A549 (cell line): ENCODE data around the gene CCDC170. TPM values are rescaled to one million over a fixed set of nuclear protein-coding genes. Genes with fewer than 3 reads are reported as not detected.
A peak's percentile ranks its signal among the peaks of the same experiment; 100 is the strongest.

Experiments used
- ATAC-seq, 2 experiments: fragments of 200-7000 bp in 1 of 2; fragments of >200 bp in 1 of 2; cut with Nextera tagmentation in 1 of 2; cut with Tn5 transposase in 1 of 2; 3 replicates each; pipeline versions ENCODE4 v1.8.0 to v1.9.1; 2018 to 2020; ENCODE audit warnings: mild to moderate bottlenecking in 1 of 2, moderate library complexity in 1 of 2
- CTCF ChIA-PET: fragments of 300-600 bp; sonication (Branson Sonifier 250); formaldehyde crosslinking; extraction: SDS; loops from one replicate; lab custom pipeline; 2021; ENCODE audit warnings: antibody characterized with exemption, inconsistent platforms; lab: Yijun Ruan, JAX
- POLR2A ChIA-PET: fragments of 350-600 bp; formaldehyde crosslinking; extraction: SDS; loops from one replicate; lab custom pipeline; 2021; ENCODE audit warnings: antibody characterized with exemption, inconsistent platforms; lab: Yijun Ruan, JAX
- DNase-seq, 2 experiments: peaks; one replicate each; pipeline versions ENCODE4 v3.0.0 to v3.0.0-alpha.2; 2011 to 2016; ENCODE audit warnings: low read depth in 1 of 2, low spot score in 1 of 2
- FAIRE-seq: peaks from 2 replicates; lab custom pipeline; 2011; peaks lifted over from hg19 to GRCh38; lab: Jason Lieb, UNC
- H3K27ac ChIP-seq, 2 experiments: fragments of >200 bp; sonication (Bioruptor Twin); formaldehyde crosslinking; 3 replicates each; pipeline ENCODE4 v1.5.1; 2016 to 2017
- H3K4me1 ChIP-seq: fragments of >200 bp; sonication (Bioruptor Twin); formaldehyde crosslinking; 3 replicates; pipeline ENCODE4 v1.6.1; 2016
- H3K4me2 ChIP-seq: fragments of >200 bp; sonication (Bioruptor Twin); formaldehyde crosslinking; 3 replicates; pipeline ENCODE4 v1.6.1; 2016
- H3K4me3 ChIP-seq: fragments of >200 bp; sonication (Bioruptor Twin); formaldehyde crosslinking; 3 replicates; pipeline ENCODE4 v1.5.1; 2016
- H3K9me3 ChIP-seq: fragments of >200 bp; sonication (Bioruptor Twin); formaldehyde crosslinking; 3 replicates; pipeline ENCODE4 v1.6.1; 2016
- BCL3 ChIP-seq: fragments of >200 bp; sonication (Bioruptor Twin); formaldehyde crosslinking; IDR thresholded peaks from 3 replicates; pipeline ENCODE4 v1.6.1; 2016
- BHLHE40 ChIP-seq: IDR thresholded peaks from 2 replicates; pipeline ENCODE4 v1.6.1; 2012; ENCODE audit warnings: low read depth, low read length, inconsistent platforms
- CEBPB ChIP-seq, 2 experiments: fragments of >200 bp in 1 of 2; sonication (Bioruptor Twin) in 1 of 2; formaldehyde crosslinking in 1 of 2; IDR thresholded peaks; 2 replicates each; pipeline ENCODE4 v1.6.1; 2012 to 2016
- EHF ChIP-seq: fragments of 250-450 bp; sonication (Bioruptor Pico); IDR thresholded peaks from 2 replicates; pipeline ENCODE4 v1.5.0; 2020; ENCODE audit warnings: mild to moderate bottlenecking
- EHMT2 ChIP-seq: fragments of 200-600 bp; sonication (generic); IDR thresholded peaks from 2 replicates; pipeline ENCODE4 v1.6.1; 2016; ENCODE audit warnings: antibody characterized with exemption, low read depth, mild to moderate bottlenecking, moderate library complexity
- ESRRA ChIP-seq: fragments of 150-350 bp; IDR thresholded peaks from 2 replicates; pipeline ENCODE4 v1.6.1; 2014; ENCODE audit warnings: mild to moderate bottlenecking, low read length, borderline replicate concordance
- FOSL2 ChIP-seq, 2 experiments: fragments of 450-650 bp in 1 of 2; fragments of >200 bp in 1 of 2; sonication (Bioruptor Twin) in 1 of 2; formaldehyde crosslinking; IDR thresholded peaks; 2 replicates each; pipeline versions ENCODE4 v1.5.0 to v1.6.1; 2016 to 2020; ENCODE audit warnings: mild to moderate bottlenecking in 1 of 2, moderate library complexity in 1 of 2
- HOXA7 ChIP-seq: fragments of 250-450 bp; sonication (Bioruptor Pico); IDR thresholded peaks from 2 replicates; pipeline ENCODE4 v1.5.0; 2020; ENCODE audit warnings: mild to moderate bottlenecking, moderate library complexity
- HOXB13 ChIP-seq: fragments of 250-450 bp; sonication (Bioruptor Pico); IDR thresholded peaks from 2 replicates; pipeline ENCODE4 v1.5.0; 2020; ENCODE audit warnings: low read depth, mild to moderate bottlenecking, moderate library complexity
- HOXB5 ChIP-seq: fragments of 250-450 bp; sonication (Bioruptor Pico); IDR thresholded peaks from 2 replicates; pipeline ENCODE4 v1.5.0; 2020; ENCODE audit warnings: mild to moderate bottlenecking, moderate library complexity
- JUN ChIP-seq, 2 experiments: fragments of >200 bp; sonication (Bioruptor Twin); formaldehyde crosslinking; IDR thresholded peaks; 2 replicates in 1 of 2; 3 replicates in 1 of 2; pipeline ENCODE4 v1.6.1; 2016 to 2017
- JUNB ChIP-seq: fragments of >200 bp; sonication (Bioruptor Twin); formaldehyde crosslinking; IDR thresholded peaks from 2 replicates; pipeline ENCODE4 v1.6.1; 2016
- KDM5A ChIP-seq: fragments of 200-600 bp; sonication (generic); IDR thresholded peaks from 2 replicates; pipeline ENCODE4 v1.6.1; 2016; ENCODE audit warnings: antibody characterized with exemption, mild to moderate bottlenecking
- MAZ ChIP-seq: fragments of 150-350 bp; IDR thresholded peaks from 2 replicates; pipeline ENCODE4 v1.6.1; 2014; ENCODE audit warnings: antibody characterized with exemption, low read depth, low read length, borderline replicate concordance
- MYC ChIP-seq: IDR thresholded peaks from 2 replicates; pipeline ENCODE4 v1.6.1; 2012; ENCODE audit warnings: mild to moderate bottlenecking, inconsistent platforms, low read length, improper control_type of control experiment, borderline replicate concordance
- PHF8 ChIP-seq: fragments of 200-600 bp; sonication (generic); IDR thresholded peaks from 2 replicates; pipeline ENCODE4 v1.6.1; 2016; ENCODE audit warnings: low read depth, mild to moderate bottlenecking, antibody characterized with exemption, moderate library complexity, borderline replicate concordance
- POLR2A ChIP-seq: IDR thresholded peaks from 2 replicates; pipeline ENCODE4 v1.6.1; 2012; ENCODE audit warnings: mild to moderate bottlenecking, low read length
- RNF2 ChIP-seq: fragments of 200-600 bp; sonication (generic); IDR thresholded peaks from 2 replicates; pipeline ENCODE4 v1.6.1; 2016; ENCODE audit warnings: low read depth, mild to moderate bottlenecking, antibody characterized with exemption, moderate library complexity, borderline replicate concordance
- SMC3 ChIP-seq: fragments of >200 bp; sonication (Bioruptor Twin); formaldehyde crosslinking; IDR thresholded peaks from 3 replicates; pipeline ENCODE4 v1.6.1; 2018; ENCODE audit warnings: inconsistent platforms
- ZNF302 ChIP-seq: fragments of 250-450 bp; sonication (Bioruptor Pico); IDR thresholded peaks from 2 replicates; pipeline ENCODE4 v1.9.0; 2021; ENCODE audit warnings: inconsistent platforms, mild to moderate bottlenecking, moderate library complexity
- WGBS: methylation state at CpG from one replicate; pipeline ENCODE4 v1.1.6; 2017; ENCODE audit errors: missing lambda C conversion rate; 5-methylcytosine and 5-hydroxymethylcytosine counted together
- polyA plus RNA-seq, 4 experiments: library from polyadenylated mRNA; depleted of rRNA in 3 of 4; stranded (reverse); fragments of >200 nt; fragmentation: RNase III in 1 of 4; extraction: RNeasy Plus Mini Kit Qiagen cat#74134 plus additional on column Dnase treatment in 1 of 4; gene quantifications; 2 replicates in 3 of 4; 3 replicates in 1 of 4; pipeline ENCODE4 v1.2.3, GENCODE V29; 2011 to 2017
- TF ChIP-seq, protein P1 (sequence below): IDR thresholded peaks from 2 replicates; pipeline ENCODE4 v1.6.1; 2012
- TF ChIP-seq, protein P2 (sequence below): fragments of >200 bp; sonication (Bioruptor Twin); formaldehyde crosslinking; IDR thresholded peaks from 2 replicates; pipeline ENCODE4 v1.6.1; 2016
- TF ChIP-seq, protein P3 (sequence below): fragments of 450-650 bp; IDR thresholded peaks from 2 replicates; pipeline ENCODE4 v1.6.1; 2014; ENCODE audit warnings: antibody characterized with exemption
- TF ChIP-seq, protein P4 (sequence below): fragments of >200 bp; sonication (Bioruptor Twin); formaldehyde crosslinking; IDR thresholded peaks from 3 replicates; pipeline ENCODE4 v1.5.1; 2016
- TF ChIP-seq, protein P5 (sequence below): fragments of 150-350 bp; IDR thresholded peaks from 2 replicates; pipeline ENCODE4 v1.6.1; 2014; ENCODE audit warnings: low read depth, mild to moderate bottlenecking, low read length

CCDC170 gene
- polyA plus RNA-seq, 2 of the 4 experiments (the other 2 are of a cell fraction) = 0.09 to 0.61 TPM

- WGBS = 16% methylated on average over 3 of the region's 3 CpGs
- Histone ChIP-seq H3K4me2 (peak overlapping the region; percentile 43; the same call in 2 of the 3 replicates), H3K9me3 (no peaks in the 10 kb centered on the region), H3K4me3 (no peak overlapping the region), H3K4me1 (no peaks in the 10 kb centered on the region), H3K27ac (no peak overlapping the region)
- no peak for FAIRE-seq
- ATAC-seq = no peak
- no peak for TF ChIP-seq RNF2
- no peak for TF ChIP-seq FOSL2 (IDR thresholded peaks at IDR 0.05)
- 0 out of 2 replicates have a peak, but pooled peaks have one; percentile 9 for TF ChIP-seq FOSL2 (CRISPR knock-in tag; IDR thresholded peaks at IDR 0.05)
- POLR2A ChIA-PET = no interaction called here
- CTCF ChIA-PET = no interaction called here
- no peak for DNase-seq
Measured at GRCh38 chr6:151627689-151628444, 134.1 kb downstream of the CCDC170 start.

- no peak overlapping the region for H3K27ac ChIP-seq
- no peaks in the 10 kb centered on the region for H3K4me1 ChIP-seq
- DNase-seq (no peak), FAIRE-seq (no peak), ATAC-seq (no peak; a peak in 1 of 6 replicates)
- 27% methylated on average over 4 of the region's 4 CpGs for whole genome bisulfite sequencing
- no peak overlapping the region for H3K4me2 ChIP-seq
- no peak overlapping the region for H3K4me3 ChIP-seq
- CTCF ChIA-PET = no interaction called here
- H3K9me3 ChIP-seq = no peaks in the 10 kb centered on the region
- TF ChIP-seq, protein P1, sequence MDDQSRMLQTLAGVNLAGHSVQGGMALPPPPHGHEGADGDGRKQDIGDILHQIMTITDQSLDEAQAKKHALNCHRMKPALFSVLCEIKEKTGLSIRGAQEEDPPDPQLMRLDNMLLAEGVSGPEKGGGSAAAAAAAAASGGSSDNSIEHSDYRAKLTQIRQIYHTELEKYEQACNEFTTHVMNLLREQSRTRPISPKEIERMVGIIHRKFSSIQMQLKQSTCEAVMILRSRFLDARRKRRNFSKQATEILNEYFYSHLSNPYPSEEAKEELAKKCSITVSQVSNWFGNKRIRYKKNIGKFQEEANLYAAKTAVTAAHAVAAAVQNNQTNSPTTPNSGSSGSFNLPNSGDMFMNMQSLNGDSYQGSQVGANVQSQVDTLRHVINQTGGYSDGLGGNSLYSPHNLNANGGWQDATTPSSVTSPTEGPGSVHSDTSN = no peak
- TF ChIP-seq JUN (IDR thresholded peaks at IDR 0.05) (no peak), PHF8 (no peak), ZNF302 (CRISPR knock-in tag) (no peak), BCL3 (no peak), MAZ (no peak), POLR2A (no peak), ESRRA (no peak), FOSL2 (IDR thresholded peaks at IDR 0.05) (no peak), FOSL2 (CRISPR knock-in tag; IDR thresholded peaks at IDR 0.05) (no peak), CEBPB (IDR thresholded peaks at IDR 0.05) (no peak), EHMT2 (no peak), HOXB5 (no peak), KDM5A (no peak)
- TF ChIP-seq, protein P2, sequence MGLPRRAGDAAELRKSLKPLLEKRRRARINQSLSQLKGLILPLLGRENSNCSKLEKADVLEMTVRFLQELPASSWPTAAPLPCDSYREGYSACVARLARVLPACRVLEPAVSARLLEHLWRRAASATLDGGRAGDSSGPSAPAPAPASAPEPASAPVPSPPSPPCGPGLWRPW = no peak
- TF ChIP-seq, protein P3, sequence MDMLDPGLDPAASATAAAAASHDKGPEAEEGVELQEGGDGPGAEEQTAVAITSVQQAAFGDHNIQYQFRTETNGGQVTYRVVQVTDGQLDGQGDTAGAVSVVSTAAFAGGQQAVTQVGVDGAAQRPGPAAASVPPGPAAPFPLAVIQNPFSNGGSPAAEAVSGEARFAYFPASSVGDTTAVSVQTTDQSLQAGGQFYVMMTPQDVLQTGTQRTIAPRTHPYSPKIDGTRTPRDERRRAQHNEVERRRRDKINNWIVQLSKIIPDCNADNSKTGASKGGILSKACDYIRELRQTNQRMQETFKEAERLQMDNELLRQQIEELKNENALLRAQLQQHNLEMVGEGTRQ = no peak
- TF ChIP-seq, protein P4, sequence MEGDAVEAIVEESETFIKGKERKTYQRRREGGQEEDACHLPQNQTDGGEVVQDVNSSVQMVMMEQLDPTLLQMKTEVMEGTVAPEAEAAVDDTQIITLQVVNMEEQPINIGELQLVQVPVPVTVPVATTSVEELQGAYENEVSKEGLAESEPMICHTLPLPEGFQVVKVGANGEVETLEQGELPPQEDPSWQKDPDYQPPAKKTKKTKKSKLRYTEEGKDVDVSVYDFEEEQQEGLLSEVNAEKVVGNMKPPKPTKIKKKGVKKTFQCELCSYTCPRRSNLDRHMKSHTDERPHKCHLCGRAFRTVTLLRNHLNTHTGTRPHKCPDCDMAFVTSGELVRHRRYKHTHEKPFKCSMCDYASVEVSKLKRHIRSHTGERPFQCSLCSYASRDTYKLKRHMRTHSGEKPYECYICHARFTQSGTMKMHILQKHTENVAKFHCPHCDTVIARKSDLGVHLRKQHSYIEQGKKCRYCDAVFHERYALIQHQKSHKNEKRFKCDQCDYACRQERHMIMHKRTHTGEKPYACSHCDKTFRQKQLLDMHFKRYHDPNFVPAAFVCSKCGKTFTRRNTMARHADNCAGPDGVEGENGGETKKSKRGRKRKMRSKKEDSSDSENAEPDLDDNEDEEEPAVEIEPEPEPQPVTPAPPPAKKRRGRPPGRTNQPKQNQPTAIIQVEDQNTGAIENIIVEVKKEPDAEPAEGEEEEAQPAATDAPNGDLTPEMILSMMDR = no peak
- TF ChIP-seq, all 56 proteins: peak for 0
- POLR2A ChIA-PET = no interaction called here
Measured at GRCh38 chr6:151629791-151630190, 136.0 kb downstream of the CCDC170 start.

DNA sequence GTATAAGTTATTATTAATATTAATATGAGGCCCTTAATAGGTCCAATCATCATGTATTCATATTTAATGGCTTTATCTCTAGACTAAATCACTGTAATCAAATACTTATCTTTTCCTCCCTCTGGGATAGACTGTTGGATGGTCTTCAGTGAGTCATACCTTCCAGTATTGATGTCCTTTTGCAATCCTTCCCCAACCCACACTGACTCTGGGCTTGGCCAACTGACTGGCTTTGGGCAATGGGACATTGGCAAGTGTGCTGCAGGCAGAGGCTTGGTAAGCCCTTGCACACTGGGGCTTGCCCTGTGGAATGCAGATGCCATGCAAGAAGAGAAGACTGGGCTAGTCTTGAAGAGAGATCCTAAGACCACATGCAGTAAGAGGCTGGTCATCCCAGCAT lies 136.6 kb downstream of the CCDC170 start:
- FAIRE-seq = no peak
- no peak for TF ChIP-seq RNF2
- TF ChIP-seq, protein P4 = no peak
- no peak for TF ChIP-seq SMC3
- no peak for TF ChIP-seq EHF (CRISPR knock-in tag)
- TF ChIP-seq HOXB13 (CRISPR knock-in tag) = no peak
- TF ChIP-seq BHLHE40 = no peak
- no peak for TF ChIP-seq HOXA7 (CRISPR knock-in tag)
- TF ChIP-seq, protein P5, sequence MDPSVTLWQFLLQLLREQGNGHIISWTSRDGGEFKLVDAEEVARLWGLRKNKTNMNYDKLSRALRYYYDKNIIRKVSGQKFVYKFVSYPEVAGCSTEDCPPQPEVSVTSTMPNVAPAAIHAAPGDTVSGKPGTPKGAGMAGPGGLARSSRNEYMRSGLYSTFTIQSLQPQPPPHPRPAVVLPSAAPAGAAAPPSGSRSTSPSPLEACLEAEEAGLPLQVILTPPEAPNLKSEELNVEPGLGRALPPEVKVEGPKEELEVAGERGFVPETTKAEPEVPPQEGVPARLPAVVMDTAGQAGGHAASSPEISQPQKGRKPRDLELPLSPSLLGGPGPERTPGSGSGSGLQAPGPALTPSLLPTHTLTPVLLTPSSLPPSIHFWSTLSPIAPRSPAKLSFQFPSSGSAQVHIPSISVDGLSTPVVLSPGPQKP = no peak
- no peak for TF ChIP-seq MYC
- no peak for TF ChIP-seq JUNB

More for the DNA sequence above, 136.6 kb downstream of the CCDC170 start:
- ChIA-PET CTCF (no interaction called here), POLR2A (no interaction called here)
- DNase-seq (no peak), ATAC-seq (no peak)
- H3K27ac ChIP-seq = no peak overlapping the region
- H3K4me1 ChIP-seq = no peaks in the 10 kb centered on the region
- H3K9me3 ChIP-seq = no peaks in the 10 kb centered on the region
- H3K4me2 ChIP-seq = no peak overlapping the region
- no peak overlapping the region for H3K4me3 ChIP-seq
